HG03342 (cell line): ENCODE data around the gene CXXC1.
A peak's percentile ranks its signal among the peaks of the same experiment; 100 is the strongest.
"Not testable (repeated sequence)": the region's sequence is repeated elsewhere in the genome, so short reads cannot be mapped to it uniquely, and the experiment has no call there.

ENCODE experiments used
- ATAC-seq: cut with Tn5 transposase; IDR thresholded peaks from one replicate; pipeline ENCODE4 v1.9.1; 2021; ENCODE audit warnings: mild to moderate bottlenecking, moderate library complexity; ENCODE audit not compliant: unreplicated experiment

The CXXC1 gene

DNA sequence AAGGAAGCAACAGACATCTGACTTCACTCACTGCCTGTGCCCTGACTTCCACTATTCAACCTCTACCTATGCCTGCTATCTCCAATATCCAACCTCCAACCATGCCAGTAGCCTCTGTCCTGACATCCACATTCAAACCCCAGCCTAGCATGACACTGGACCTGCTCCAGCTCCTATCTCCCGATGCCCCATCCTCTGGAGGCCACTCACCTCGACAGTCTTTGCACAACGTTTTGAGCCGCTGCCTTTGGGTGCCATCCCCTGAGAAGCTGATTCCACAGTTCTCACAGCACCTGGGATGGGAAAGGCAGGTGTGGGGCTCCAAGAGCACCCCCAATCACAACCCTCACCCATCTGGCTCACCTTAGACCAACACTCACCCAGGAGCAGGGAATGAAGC lies 11.0 kb downstream of the CXXC1 start:
- ATAC-seq, result no peak

DNA sequence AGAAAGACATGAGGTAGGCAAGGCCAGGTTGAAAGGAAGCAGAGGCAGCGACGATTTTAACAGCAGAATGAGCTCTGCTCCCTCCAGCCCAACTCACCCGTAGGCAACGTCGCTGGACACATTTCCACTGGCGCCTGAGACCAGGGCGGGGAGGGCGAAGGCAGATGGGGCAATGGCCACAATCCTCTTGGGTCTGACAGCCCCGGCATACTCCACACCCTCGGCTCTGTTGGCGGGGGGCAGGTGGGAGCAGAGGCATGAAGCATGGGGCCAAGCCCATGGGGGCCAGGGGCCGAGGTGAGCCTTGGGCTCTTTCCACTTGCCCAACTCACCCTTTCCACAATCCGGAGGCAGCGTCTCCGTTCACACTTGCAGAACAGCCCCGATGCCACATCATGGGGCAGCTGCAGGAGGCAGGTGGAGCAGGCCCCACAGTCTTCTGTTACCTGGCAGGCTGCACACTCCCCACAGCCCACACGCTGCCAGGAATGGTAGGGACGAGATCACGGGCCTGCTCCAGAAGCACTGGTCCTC lies 11.9 kb downstream of the CXXC1 start:
- no peak for ATAC-seq

DNA sequence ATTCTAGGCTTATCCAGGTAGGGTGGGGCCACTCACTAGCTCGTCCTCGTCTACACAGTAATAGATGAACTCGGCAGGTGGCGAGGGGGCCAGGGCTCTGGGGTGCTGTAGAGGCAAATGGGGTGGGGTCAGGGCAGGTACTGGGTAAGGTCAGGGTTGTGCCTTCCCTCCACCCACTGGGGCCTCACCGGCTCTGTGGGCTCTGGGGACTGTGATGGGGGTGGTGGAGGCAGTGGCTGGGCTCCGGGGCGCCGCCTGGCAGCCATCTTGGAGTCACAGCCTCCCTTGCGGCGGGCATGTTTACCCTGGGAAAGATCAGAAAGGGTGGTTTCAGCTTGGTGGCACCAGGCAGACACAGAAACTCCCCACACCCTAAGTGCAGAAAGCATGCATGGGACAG lies 12.6 kb downstream of the CXXC1 start:
- no peak for ATAC-seq

DNA sequence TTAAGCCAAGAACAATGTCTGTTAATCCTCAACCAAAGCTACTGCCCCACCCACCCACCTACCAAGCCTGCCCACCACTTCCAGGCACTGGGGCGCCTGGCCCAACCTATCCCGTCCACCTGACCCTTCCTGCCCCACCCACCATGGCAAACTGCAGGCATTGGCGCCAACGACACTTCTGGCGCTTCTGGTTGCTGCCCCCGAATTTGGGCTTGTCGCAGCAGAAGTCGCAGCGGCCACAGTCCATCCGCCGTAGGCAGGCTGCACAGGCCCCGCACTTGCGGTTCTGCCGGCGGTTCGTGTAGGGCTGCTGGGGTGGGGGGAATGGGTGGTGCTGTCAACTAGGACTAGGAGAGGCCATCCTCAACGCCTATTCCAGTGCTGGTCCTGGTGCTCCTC lies 13.4 kb downstream of the CXXC1 start:
- no peak for ATAC-seq

DNA sequence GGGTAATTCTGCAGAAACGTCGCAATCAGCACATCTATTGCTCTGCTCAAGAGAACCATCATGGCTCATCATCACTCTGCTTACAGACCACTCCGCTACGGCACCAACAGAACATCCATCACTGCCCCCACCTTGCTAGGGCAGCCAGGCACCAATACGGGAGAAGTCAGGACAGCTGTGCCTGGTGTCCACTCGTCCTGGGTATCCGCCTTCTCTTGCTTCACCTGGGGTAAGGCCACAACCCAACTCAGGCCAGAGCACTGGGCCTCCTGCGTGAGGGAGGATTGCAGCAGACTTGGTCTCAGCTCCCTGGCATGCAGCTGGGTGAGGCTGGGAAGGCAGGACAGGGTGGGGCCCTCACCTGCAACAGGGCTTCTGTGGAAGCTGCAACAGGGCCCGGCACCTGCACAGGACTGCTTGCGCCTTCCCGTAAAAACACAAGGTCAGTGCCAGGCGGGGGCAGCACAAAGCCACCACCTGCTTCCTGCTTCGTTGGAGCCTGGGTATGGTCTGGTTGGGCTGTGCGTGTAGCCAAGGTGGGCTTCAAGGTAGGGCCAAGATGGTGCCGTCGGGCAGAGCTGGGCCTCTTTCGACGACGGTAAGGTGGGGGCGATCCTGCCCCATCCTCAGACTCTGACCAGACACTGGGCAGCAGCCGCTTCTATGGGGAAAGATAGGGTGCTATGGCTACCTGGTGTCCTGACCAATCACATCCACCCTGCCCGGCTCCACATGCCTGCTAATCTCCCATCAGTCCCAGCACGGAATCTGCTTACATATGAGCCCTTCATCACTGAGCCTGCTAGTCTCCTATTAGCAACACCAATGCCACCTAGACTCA lies 14.1 kb downstream of the CXXC1 start:
- ATAC-seq, result no peak

DNA sequence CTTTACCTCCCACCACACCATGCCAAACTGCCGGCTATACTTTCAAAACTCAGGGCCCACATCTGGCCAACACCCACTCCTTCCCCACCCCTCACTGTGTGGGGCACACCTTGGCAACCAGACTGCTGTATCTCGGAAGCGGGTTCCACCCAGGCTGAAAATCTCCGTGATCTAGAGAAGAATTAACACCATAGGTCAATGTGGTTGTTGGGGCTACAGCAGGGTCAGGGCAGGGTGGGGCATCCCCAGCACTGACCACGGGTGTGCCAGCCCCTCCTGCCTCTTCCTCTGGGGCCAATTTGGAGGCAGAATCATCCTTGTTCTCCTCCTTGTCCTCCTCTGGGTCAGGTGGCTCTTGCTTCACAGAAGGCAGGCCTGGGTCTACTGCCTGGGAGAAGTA lies 14.9 kb downstream of the CXXC1 start:
- ATAC-seq, result no peak

DNA sequence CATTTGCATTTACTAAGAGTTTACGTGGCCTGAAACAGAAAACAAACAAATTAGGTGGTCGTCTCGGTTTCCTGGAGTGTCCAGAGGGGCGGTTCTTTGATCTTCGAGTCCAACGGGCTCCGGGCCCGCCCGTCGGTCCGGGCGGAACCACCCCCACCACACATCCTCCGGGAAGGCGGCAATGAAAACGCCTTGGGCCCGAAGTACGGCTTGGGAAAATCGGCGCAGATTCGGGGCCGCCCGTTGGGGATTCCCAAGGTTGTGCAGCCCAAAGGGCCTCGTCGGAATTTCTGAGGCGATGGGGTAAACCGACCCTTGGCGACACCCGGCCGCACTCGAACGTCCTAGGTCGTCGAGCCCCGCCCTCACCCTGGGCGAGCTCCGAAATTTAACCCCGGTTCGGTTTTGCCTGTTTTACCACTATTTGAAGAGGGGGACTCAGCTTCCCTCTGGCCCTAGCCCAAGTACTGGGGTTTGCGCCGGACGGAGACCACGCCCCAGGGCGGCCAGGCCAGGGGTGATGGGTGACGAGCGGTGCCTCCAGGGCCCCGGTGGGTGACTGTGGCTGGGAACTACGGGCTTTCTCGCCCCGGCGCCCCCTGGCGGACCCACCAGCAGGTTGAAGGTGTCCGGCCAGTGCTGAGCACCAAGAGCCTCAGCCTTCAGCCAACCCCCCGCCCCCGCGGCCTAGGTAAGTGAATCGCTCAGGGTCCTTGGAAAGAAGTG lies 19.3 kb downstream of the CXXC1 start:
- peak; percentile 70 for ATAC-seq

DNA sequence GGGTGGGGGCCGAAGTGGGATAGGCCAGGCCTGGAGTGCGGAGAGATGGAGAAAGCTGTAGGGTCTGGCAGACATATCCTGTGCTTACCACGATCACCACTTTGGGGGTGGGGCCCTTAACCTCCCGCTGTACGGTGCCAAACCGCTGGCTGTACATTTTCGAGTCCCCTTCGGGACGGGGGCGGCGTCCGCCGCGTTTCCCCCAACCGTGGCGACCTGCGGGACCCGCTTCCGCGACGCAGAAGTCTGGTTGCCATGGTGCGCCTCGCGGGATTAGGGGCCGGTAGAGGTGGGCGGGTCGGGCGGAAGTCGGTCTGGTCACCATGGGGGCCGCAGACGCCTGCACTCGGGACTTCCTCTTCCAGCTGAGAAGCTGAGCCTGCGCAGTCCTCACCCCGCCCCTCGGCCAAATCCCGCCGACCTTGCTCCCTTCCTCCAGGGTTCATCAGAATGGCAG lies 21.2 kb downstream of the CXXC1 start, which contains the start of gene CFAP53:
CFAP53 (minus strand) TSS at position 248 of the 457 bp plus-strand sequence; CDS start at position 157, 91 bp downstream.
- peak; percentile 78 for ATAC-seq

DNA sequence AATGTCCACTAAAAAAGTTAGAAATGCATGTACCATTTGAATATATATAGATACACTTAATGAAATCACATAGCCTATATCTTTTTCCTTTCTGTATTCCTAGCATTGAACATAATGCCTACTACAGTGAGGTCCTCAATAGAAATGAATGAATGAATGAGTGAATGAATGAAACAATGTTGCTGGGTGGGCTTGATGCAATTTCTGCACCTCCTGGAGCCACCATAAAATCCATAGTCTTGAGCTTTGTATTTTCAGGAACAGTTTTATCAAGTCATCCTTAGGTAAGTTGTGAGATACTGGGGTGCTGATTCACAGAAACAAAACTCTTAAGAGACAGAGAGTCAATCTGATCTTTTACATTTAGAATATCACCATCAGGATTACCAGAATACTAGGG lies 24.5 kb downstream of the CXXC1 start:
- no peak for ATAC-seq

DNA sequence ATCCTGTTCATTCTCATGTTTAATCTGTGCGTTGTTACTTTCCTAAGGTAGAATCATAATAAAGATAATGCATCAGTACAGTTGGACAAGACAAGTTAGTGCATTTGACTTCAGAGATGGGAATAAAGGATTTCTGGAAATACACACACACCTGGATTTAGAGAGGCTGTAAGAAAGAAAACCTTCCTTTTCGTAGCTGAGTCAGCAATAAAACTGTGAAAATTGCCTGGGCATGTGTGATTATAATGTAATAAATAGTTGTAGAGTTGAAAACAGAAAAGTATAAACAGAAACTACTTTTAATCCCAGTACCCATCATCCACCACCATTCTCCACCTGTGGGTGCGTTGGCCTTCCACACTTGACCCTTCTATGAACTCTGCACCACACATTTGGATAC lies 36.6 kb downstream of the CXXC1 start:
- ATAC-seq, result no peak

DNA sequence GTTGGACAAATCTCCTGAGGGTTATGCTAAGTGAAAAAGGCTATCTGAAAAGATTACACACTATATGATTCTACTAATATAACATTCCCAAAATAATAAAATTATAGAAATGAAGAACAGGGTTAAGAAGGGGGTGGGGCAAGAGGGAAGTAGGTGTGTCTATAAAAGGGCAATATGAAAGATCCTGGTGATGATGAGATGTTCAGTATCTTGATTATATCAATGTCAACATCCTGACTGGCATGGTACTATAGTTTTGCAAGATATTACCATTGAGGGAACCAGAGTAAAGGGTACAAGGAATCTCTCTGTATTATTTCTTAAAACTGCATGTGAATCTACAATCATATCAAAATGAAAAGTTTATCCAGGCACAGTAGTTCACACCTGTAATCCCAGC lies 37.9 kb downstream of the CXXC1 start:
- ATAC-seq, result no peak

DNA sequence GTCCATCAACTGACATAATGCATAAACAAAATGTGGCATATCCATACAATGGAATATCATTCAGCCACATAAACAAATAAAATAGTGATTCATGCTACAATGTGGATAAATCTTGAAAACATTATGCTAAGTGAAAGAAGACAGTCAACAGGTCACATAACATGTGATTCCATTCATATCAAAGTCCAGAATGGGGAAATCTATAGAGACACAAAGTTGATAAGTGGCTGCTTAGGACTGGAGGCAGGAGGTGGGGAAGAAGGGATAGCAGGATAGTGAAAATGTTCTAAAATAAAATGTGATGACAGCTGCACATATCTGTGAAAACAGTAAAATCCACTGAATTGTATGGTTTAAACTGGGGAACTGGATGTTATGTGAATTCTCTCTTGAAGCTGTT lies 39.9 kb downstream of the CXXC1 start:
- ATAC-seq, result no peak

DNA sequence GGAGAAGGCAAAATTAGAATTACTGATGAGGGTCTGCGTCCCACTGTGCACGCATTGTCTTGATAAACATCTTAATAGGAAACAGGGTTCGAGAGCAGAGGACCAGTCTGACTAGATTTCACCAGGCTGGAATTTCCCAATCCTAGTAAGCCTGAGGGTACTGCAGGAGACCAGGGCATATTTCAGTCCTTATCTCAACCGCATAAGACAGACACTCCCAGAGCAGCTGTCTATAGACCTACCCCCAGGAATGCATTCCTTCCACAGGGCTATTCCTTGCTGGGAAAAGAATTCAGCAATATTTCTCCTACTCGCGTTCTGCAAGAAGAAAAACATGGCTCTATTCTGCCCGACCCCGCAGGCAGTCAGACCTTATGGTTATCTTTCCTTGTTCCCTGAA lies 45.7 kb downstream of the CXXC1 start:
- not testable (repeated sequence) for ATAC-seq

DNA sequence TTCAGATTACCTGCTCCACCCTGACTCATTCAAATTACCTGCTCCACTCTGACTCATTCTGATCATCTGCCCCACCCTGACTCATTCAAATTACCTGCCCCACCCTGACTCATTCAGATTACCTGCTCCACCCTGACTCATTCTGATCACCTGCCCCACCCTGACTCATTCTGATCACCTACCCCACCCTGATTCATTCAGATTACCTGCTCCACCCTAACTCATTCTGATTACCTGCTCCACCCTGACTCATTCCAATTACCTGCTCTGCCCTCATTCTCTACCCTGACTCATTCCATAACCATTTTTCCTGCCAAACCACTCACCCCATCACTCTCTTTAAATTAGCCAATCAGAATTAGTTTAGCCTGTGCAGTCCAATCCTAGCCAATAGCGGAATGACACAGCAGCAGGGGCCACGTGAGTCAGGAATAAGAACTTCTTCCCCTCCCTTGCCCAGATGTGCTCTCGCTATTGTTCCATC lies 47.4 kb downstream of the CXXC1 start:
- no peak for ATAC-seq

DNA sequence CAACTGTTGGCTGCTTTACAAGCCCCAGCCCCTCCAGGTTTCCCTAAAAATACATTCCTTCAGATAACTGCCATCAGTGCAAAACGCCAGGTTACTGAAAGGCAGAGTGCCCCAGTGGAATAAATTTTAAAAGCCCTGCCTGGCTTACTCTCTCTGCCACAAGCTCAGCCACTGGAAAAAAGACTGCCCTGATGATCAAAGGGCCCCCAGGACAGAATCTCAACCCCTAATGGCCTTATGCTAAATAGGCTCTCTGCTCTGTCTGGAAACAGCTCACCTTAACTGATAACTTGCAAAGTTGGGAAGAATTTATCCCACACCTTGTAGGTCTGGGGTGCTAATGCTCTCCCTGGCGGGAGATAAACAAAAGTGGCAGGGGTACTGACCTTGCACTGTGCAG lies 55.1 kb downstream of the CXXC1 start:
- no peak for ATAC-seq
